ENCODE results near the gene CCDC71L.

Gene CCDC71L

DNA sequence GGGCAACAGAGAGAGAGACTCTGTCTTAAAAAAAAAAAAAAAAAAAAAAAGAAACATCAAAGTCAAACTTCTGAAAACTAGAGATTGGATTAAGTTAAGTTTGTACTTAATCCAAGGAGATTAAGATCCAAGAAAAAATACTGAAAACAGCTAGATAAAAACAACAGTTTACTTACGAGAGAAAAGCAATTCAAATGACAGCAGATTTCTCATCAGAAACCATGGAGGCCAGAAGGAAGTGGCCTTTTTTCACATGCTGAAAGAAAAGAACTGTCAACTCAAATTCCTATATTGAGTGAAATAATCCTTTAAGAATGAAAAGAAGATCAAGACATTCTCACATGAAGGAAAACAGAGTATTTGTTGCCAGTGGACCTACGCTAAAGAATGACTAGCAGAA, 5.4 kb upstream of the CCDC71L start:
- TF ChIP-seq, protein P1, sequence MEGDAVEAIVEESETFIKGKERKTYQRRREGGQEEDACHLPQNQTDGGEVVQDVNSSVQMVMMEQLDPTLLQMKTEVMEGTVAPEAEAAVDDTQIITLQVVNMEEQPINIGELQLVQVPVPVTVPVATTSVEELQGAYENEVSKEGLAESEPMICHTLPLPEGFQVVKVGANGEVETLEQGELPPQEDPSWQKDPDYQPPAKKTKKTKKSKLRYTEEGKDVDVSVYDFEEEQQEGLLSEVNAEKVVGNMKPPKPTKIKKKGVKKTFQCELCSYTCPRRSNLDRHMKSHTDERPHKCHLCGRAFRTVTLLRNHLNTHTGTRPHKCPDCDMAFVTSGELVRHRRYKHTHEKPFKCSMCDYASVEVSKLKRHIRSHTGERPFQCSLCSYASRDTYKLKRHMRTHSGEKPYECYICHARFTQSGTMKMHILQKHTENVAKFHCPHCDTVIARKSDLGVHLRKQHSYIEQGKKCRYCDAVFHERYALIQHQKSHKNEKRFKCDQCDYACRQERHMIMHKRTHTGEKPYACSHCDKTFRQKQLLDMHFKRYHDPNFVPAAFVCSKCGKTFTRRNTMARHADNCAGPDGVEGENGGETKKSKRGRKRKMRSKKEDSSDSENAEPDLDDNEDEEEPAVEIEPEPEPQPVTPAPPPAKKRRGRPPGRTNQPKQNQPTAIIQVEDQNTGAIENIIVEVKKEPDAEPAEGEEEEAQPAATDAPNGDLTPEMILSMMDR (conservative IDR thresholded peaks at IDR 0.05; ENCODE audit: low read length) = no peak
- DNase-seq (ENCODE audit: low read depth) = no peak
- H3K4me3 ChIP-seq (ENCODE audit: low read length) = no peak overlapping the region

DNA sequence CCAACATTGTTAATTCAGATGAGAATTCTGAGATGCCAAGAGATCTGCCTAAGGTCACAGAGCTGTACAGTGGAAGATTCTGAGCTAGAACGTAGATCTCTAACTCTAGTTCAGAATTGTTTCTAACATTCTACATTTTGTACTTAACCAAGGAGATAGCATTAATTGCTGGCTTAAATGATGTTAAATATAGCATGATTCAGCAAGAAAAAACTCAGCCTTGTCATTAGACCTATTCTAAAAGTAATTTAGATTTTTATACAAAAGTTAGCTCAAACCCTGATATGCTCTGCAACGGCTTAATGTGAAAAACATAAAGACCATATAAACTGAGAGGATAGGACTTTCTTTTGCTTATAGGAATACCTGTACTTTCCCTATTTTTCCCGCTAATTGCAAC, 3.4 kb upstream of the CCDC71L start:
- no peak for DNase-seq (ENCODE audit: low read depth)
- TF ChIP-seq, protein P1 (conservative IDR thresholded peaks at IDR 0.05; ENCODE audit: low read length) = no peak
- H3K4me3 ChIP-seq (ENCODE audit: low read length) = no peak overlapping the region

DNA sequence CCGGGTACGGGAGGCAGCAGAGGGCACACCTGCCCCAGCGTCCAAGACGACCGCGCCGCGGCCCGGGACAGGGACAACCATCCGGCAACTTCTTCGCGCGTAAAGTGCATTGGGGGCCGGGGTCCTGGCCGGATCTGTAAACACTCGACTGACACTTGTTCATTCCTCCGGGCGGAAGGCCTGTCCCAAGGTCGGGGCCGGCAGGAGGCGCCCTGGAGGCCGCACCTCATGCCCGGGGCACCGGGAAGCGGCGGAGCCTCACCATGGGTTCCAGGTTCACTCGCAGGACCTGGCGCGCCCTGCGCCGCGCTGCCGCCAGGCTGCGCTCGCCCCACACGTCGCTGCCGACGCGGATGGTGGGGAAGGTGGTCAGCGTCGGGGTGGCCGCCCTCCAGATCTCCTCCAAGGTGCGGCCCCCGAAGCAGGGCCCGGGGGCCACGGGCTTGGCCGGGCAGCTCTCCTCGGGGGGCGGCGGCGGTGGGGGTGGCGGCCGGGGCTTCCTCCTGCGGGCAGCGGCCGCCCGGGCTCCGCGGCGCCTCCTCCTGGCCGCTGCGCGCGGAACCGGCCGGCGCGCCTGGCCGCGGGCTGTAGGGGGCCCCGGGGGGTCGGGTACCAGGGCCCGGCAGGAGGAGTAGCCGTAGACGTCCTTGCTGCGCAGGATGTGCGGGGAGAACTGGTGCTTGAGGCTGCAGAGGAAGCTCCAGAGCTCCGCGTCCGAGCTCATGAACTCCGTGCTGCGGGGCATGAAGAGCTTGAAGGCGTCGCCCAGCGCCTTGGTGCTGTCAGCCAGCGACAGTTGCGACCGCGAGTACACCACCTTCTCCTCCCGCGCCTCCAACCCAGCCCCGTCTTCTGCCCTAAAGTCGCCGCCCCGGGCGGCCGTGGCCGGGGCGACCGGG, 746 bp downstream of the CCDC71L start:
- TF ChIP-seq, protein P1 (conservative IDR thresholded peaks at IDR 0.05; ENCODE audit: low read length) = peak; percentile 57
- peak; percentile 75 for DNase-seq (ENCODE audit: low read depth)
- H3K4me3 ChIP-seq (ENCODE audit: low read length) = peak overlapping the region; percentile 85

DNA sequence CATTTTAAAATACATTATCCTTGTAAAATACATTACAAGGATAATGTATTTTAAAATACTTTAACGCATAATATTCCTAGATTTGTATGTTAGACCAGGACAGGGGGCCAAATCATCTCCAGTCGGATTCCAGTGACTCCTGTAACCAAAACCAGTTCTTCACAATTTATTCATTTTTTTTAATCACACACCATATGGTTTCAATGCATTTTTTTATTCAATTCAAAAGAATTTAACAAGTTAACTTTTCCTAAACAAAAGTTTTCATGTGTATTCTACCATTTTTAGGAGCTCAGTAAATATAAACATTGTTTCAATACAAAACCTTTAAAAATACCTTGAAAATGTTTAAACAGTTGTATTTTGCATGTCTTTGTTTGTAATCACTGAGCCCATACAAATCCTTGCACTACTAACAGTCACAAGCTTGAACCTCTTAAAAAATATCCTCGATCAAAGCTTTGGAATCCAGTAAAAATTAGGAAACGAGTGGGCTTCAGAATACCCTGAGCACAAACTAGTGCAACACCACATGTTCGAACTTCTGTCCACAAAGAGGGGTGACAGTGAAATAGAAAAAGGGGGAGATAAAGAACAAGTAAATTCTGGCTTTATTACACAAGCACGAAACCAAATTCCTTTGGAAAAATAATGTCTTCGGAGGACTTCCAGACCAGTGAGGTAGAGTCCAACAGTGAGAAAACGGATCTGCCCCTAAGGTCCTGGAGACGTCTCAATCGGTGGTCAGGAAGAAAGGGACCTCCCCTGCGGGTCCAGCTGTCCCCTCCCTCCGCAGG, 1.6 kb downstream of the CCDC71L start:
- peak overlapping the region; percentile 85 for H3K4me3 ChIP-seq (ENCODE audit: low read length)
- TF ChIP-seq, protein P1 (conservative IDR thresholded peaks at IDR 0.05; ENCODE audit: low read length) = no peak
- DNase-seq (ENCODE audit: low read depth) = peak; percentile 57

DNA sequence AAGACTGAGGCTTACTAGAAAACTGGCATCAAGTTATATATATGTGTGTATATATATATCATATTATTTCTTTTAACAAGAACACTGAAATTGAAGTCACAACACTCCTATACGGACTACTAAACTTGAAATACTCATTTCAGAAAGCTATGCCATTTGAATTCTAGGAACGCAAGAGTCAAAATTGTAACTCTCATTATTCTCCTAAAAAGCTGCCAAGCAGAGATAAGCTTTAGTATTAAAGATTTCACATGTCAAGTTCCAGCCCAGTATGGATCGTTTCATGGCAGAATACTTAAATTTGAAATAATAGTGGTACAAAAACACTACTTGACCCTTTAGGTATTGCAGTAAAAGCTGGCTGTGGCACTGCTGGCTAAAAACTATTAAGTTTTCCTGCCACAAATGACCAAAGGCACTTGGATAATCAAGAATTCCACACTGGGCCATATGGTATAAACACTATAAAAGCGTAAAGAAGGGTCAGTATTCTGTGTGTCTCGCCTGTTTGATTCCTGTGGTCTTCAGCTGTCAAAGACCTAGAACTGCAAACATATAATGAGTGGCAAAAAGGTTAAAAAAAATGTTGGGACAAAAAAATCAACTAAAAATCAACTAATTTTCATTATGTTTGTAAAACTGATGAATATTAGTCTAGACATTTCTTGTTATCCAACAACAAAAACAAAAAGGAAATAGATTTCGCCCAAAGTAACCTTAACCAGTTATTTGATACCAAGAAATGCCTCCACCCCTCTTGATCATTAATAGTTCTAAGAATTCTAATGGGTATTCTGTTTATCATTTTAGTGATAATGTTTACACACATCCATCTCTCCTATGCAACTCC, 2.4 kb downstream of the CCDC71L start:
- peak overlapping the region; percentile 85 for H3K4me3 ChIP-seq (ENCODE audit: low read length)
- TF ChIP-seq, protein P1 (conservative IDR thresholded peaks at IDR 0.05; ENCODE audit: low read length) = no peak
- DNase-seq (ENCODE audit: low read depth) = no peak

DNA sequence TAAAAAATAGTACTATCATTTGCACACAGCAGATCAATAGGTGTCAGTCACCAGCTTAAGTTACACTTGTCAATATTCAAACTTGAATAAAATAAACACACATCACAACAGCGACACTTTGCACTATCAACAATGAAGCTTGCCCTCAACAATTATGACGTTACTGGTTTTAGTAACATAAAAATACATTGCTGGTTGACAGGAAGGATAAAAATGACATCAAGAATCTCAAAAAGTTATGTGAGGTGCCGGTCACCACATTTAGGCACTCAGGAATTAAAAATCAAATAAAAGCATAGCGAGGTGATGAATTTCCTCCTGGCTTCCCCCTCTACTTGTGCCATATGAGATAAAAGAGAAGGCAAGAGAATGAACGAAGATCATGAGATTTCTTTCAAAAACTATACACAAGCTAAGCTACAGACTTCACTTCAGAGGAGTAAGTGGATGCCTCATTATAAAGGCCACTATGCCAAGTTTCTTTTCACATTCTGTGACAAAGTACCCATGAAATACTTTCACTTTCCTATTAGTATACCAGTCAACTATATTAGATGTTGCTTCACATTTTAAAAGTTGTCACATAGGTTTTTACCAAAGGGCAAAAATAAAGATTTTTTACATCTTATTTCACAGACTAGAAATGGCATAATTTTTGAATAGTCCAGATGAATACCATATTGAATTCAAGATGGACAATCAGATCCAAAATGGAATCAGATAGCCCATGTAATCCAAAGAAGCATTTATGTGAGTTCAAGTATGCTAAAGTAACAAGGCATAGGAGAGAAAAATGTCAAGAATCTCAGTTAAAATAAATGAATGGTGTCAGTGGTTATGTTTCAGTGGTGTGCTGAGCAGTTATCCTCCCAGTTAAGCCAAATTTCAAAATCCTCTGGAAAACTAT, 3.6 kb downstream of the CCDC71L start:
- H3K4me3 ChIP-seq (ENCODE audit: low read length) = 0 out of 2 replicates have a peak overlapping the region, but pooled peaks have one; percentile 85
- peak; percentile 61 for DNase-seq (ENCODE audit: low read depth)
- TF ChIP-seq, protein P1 (conservative IDR thresholded peaks at IDR 0.05; ENCODE audit: low read length) = no peak
